HG03060 (cell line): ENCODE data around the gene TLCD3B.
"Not testable (repeated sequence)": the region's sequence is repeated elsewhere in the genome, so short reads cannot be mapped to it uniquely, and the experiment has no call there.

Experiments used
- ATAC-seq: cut with Tn5 transposase; IDR thresholded peaks from one replicate; pipeline ENCODE4 v1.9.1; 2021; ENCODE audit warnings: low read depth, moderate number of reproducible peaks; ENCODE audit not compliant: unreplicated experiment

The TLCD3B gene

GRCh38 chr16:30027588-30028437 lies 3.3 kb downstream of the TLCD3B start:
- no peak for ATAC-seq

- no peak for ATAC-seq
Measured at GRCh38 chr16:30026449-30026848, 4.6 kb downstream of the TLCD3B start.

- ATAC-seq, result no peak
Measured at GRCh38 chr16:30025574-30025973, 5.5 kb downstream of the TLCD3B start.

- no peak for ATAC-seq
Measured at GRCh38 chr16:30025156-30025555, 5.9 kb downstream of the TLCD3B start.

GRCh38 chr16:30024451-30024850 lies 6.6 kb downstream of the TLCD3B start:
- ATAC-seq, result no peak

- ATAC-seq, result no peak
Measured at GRCh38 chr16:30023586-30023985, 7.5 kb downstream of the TLCD3B start.

- no peak for ATAC-seq
Measured at GRCh38 chr16:30022887-30023286, 8.2 kb downstream of the TLCD3B start, which contains the start of gene C16orf92. Gene C16orf92 (plus strand): TSS chr16:30023198. CDS start chr16:30023341, 143 bp downstream.

GRCh38 chr16:30018731-30019158 lies 12.3 kb downstream of the TLCD3B start:
- ATAC-seq, result no peak

- not testable (repeated sequence) for ATAC-seq
Measured at GRCh38 chr16:30017937-30018336, 13.1 kb downstream of the TLCD3B start.

- ATAC-seq, result no peak
Measured at GRCh38 chr16:30017277-30017656, 13.8 kb downstream of the TLCD3B start.

GRCh38 chr16:30016555-30017276 lies 14.4 kb downstream of the TLCD3B start:
- no peak for ATAC-seq

GRCh38 chr16:30015450-30015849 lies 15.6 kb downstream of the TLCD3B start:
- ATAC-seq, result not testable (repeated sequence)

- not testable (repeated sequence) for ATAC-seq
Measured at GRCh38 chr16:30012598-30012997, 18.5 kb downstream of the TLCD3B start.

- no peak for ATAC-seq
Measured at GRCh38 chr16:30011714-30012504, 19.2 kb downstream of the TLCD3B start.

GRCh38 chr16:30010844-30011713 lies 20.0 kb downstream of the TLCD3B start, which contains the start of gene DOC2A:
Gene DOC2A (minus strand): TSS chr16:30011027. CDS start chr16:30010222, 805 bp downstream.
- ATAC-seq, result no peak

GRCh38 chr16:30009990-30010843 lies 20.9 kb downstream of the TLCD3B start:
- no peak for ATAC-seq

GRCh38 chr16:30009085-30009862 lies 21.8 kb downstream of the TLCD3B start:
- ATAC-seq, result no peak

- ATAC-seq, result no peak
Measured at GRCh38 chr16:30007378-30007895, 23.6 kb downstream of the TLCD3B start.
